IPS-18c (cell line): ENCODE results near the gene PCDHAC1.

Experiments
- H3K4me3 ChIP-seq: 2 replicates; pipeline ENCODE4 v1.7.0; 2013; ENCODE audit warnings: low read depth, mild to moderate bottlenecking, low read length, moderate library complexity; ENCODE audit not compliant: insufficient read depth
- H3K9me3 ChIP-seq: one replicate; pipeline ENCODE4 v1.6.1; 2013; ENCODE audit warnings: mild to moderate bottlenecking, low read length, moderate library complexity; ENCODE audit not compliant: control insufficient read depth, insufficient read depth

Gene PCDHAC1

GRCh38 chr5:140964356-140964755 lies 38.3 kb downstream of the PCDHAC1 start:
- no peaks in the 10 kb centered on the region for H3K9me3 ChIP-seq
- H3K4me3 ChIP-seq = no peak overlapping the region

- Histone ChIP-seq H3K9me3 (no peaks in the 10 kb centered on the region), H3K4me3 (peak overlapping the region; percentile 90)
These were observed 39.8 kb downstream of the PCDHAC1 start for GRCh38 chr5:140965905-140966292.

- no peaks in the 10 kb centered on the region for H3K9me3 ChIP-seq
These were observed 40.5 kb downstream of the PCDHAC1 start, which contains the start of gene PCDHAC2 for GRCh38 chr5:140966293-140967225. TSS of gene PCDHAC2 (plus strand) at chr5:140966476. CDS start at chr5:140966767, 291 bp downstream.

GRCh38 chr5:140967226-140967893 lies 41.3 kb downstream of the PCDHAC1 start:
- Histone ChIP-seq H3K9me3 (no peaks in the 10 kb centered on the region), H3K4me3 (peak overlapping the region; percentile 90)

More at GRCh38 chr5:140966293-140967225, 40.5 kb downstream of the PCDHAC1 start, which contains the start of gene PCDHAC2:
- peak within 1 kb of the TSS; percentile 90 for H3K4me3 ChIP-seq

GRCh38 chr5:140969880-140970279 lies 43.8 kb downstream of the PCDHAC1 start:
- no peaks in the 10 kb centered on the region for H3K9me3 ChIP-seq
- no peak overlapping the region for H3K4me3 ChIP-seq

- Histone ChIP-seq H3K9me3 (no peaks in the 10 kb centered on the region), H3K4me3 (no peak overlapping the region)
These were observed 47.5 kb downstream of the PCDHAC1 start for GRCh38 chr5:140973550-140973949.

GRCh38 chr5:140977003-140977402 lies 50.9 kb downstream of the PCDHAC1 start:
- no peaks in the 10 kb centered on the region for H3K9me3 ChIP-seq
- no peak overlapping the region for H3K4me3 ChIP-seq

GRCh38 chr5:140978260-140978659 lies 52.2 kb downstream of the PCDHAC1 start:
- Histone ChIP-seq H3K4me3 (no peak overlapping the region), H3K9me3 (no peaks in the 10 kb centered on the region)

GRCh38 chr5:140978983-140979382 lies 52.9 kb downstream of the PCDHAC1 start:
- Histone ChIP-seq H3K4me3 (no peak overlapping the region), H3K9me3 (no peaks in the 10 kb centered on the region)
